AG09319 (cell line): ENCODE data around the gene SDSL.

ENCODE experiments used
- DNase-seq: peaks from one replicate; pipeline ENCODE4 v3.0.0-alpha.2; 2010; ENCODE audit warnings: low read depth; ENCODE audit errors: extremely low read depth
- CTCF ChIP-seq: IDR thresholded peaks from 2 replicates; pipeline ENCODE4 v1.5.1; 2011; ENCODE audit warnings: low read depth, mild to moderate bottlenecking, inconsistent platforms, low read length, moderate library complexity

SDSL gene

GRCh38 chr12:113470871-113471618, 48.9 kb downstream of the SDSL start:
- no peak for TF ChIP-seq CTCF
- no peak for DNase-seq

- TF ChIP-seq CTCF: no peak
- DNase-seq: no peak
Measured at GRCh38 chr12:113471619-113472171, 49.5 kb downstream of the SDSL start, which contains the start of gene LHX5. LHX5 (minus strand) TSS chr12:113471871; CDS start chr12:113471498, 373 bp downstream.

GRCh38 chr12:113472191-113473121, 50.3 kb downstream of the SDSL start:
- no peak for TF ChIP-seq CTCF
- DNase-seq: no peak

- TF ChIP-seq CTCF: no peak
- DNase-seq: no peak
Measured at GRCh38 chr12:113473400-113473799, 51.2 kb downstream of the SDSL start.

- no peak for TF ChIP-seq CTCF
- DNase-seq: no peak
Measured at GRCh38 chr12:113473942-113474341, 51.8 kb downstream of the SDSL start.

- DNase-seq: no peak
- TF ChIP-seq CTCF: no peak
Measured at GRCh38 chr12:113474635-113475436, 52.7 kb downstream of the SDSL start.
